DND-41 (cell line): ENCODE measurements around the gene PDE1A.

Experiments
- ATAC-seq: fragments of 200-7000 bp; cut with Tn5 transposase; 3 replicates; pipeline ENCODE4 v1.9.1; 2021; ENCODE audit warnings: low read depth; ENCODE audit not compliant: insufficient read depth
- DNase-seq: peaks from one replicate; pipeline ENCODE4 v3.0.0-alpha.2; 2020
- H2AFZ ChIP-seq: 2 replicates; pipeline ENCODE4 v1.6.0; 2012; ENCODE audit warnings: low read depth, low read length
- H3K27ac ChIP-seq: 2 replicates; pipeline ENCODE4 v1.5.1; 2012; ENCODE audit warnings: low read length, inconsistent platforms
- H3K27me3 ChIP-seq: fragments of 200-600 bp; sonication (generic); 2 replicates; pipeline ENCODE4 v1.6.0; 2012; ENCODE audit warnings: low read length, mild to moderate bottlenecking, inconsistent platforms; ENCODE audit not compliant: insufficient read depth, poor library complexity
- H3K36me3 ChIP-seq: 2 replicates; pipeline ENCODE4 v1.5.1; 2012; ENCODE audit warnings: low read length, inconsistent platforms; ENCODE audit not compliant: insufficient read depth
- H3K4me1 ChIP-seq: 2 replicates; pipeline ENCODE4 v1.5.1; 2012; ENCODE audit warnings: mild to moderate bottlenecking, low read length; ENCODE audit not compliant: insufficient read depth
- H3K4me2 ChIP-seq: 2 replicates; pipeline ENCODE4 v1.6.0; 2012; ENCODE audit warnings: mild to moderate bottlenecking, moderate library complexity, low read length, inconsistent platforms; ENCODE audit not compliant: insufficient read depth
- H3K4me3 ChIP-seq, 2 experiments: fragments of 200-600 bp in 1 of 2; shearing (Covaris generic) in 1 of 2; 2 replicates each; pipeline ENCODE4 v1.5.1; 2012 to 2016; ENCODE audit warnings: inconsistent platforms in 2 of 2, low read length in 2 of 2, mild to moderate bottlenecking in 2 of 2, low read depth in 1 of 2, moderate library complexity in 1 of 2
- H3K79me2 ChIP-seq: 2 replicates; pipeline ENCODE4 v1.6.0; 2012; ENCODE audit warnings: low read length, inconsistent platforms; ENCODE audit not compliant: insufficient read depth
- H3K9ac ChIP-seq: 2 replicates; pipeline ENCODE4 v1.6.0; 2012; ENCODE audit warnings: low read depth, mild to moderate bottlenecking, inconsistent platforms, low read length, moderate library complexity
- H3K9me3 ChIP-seq: 2 replicates; pipeline ENCODE4 v1.5.1; 2012; ENCODE audit warnings: low read length, moderate library complexity, mild to moderate bottlenecking, inconsistent platforms; ENCODE audit not compliant: insufficient read depth, severe bottlenecking
- H4K20me1 ChIP-seq: 2 replicates; pipeline ENCODE4 v1.6.0; 2012; ENCODE audit warnings: low read length; ENCODE audit not compliant: insufficient read depth
- EZH2 ChIP-seq: IDR thresholded peaks from 3 replicates; pipeline ENCODE4 v1.6.1; 2012; ENCODE audit warnings: borderline replicate concordance, low read depth, mild to moderate bottlenecking, moderate library complexity, low read length, inconsistent platforms; ENCODE audit not compliant: severe bottlenecking
- TF ChIP-seq, protein P1 (sequence below): IDR thresholded peaks from 2 replicates; pipeline ENCODE4 v1.5.1; 2012; ENCODE audit warnings: borderline replicate concordance, low read length, moderate library complexity, mild to moderate bottlenecking; ENCODE audit not compliant: poor library complexity, severe bottlenecking; ENCODE audit errors: extremely low read depth

The PDE1A gene

DNA sequence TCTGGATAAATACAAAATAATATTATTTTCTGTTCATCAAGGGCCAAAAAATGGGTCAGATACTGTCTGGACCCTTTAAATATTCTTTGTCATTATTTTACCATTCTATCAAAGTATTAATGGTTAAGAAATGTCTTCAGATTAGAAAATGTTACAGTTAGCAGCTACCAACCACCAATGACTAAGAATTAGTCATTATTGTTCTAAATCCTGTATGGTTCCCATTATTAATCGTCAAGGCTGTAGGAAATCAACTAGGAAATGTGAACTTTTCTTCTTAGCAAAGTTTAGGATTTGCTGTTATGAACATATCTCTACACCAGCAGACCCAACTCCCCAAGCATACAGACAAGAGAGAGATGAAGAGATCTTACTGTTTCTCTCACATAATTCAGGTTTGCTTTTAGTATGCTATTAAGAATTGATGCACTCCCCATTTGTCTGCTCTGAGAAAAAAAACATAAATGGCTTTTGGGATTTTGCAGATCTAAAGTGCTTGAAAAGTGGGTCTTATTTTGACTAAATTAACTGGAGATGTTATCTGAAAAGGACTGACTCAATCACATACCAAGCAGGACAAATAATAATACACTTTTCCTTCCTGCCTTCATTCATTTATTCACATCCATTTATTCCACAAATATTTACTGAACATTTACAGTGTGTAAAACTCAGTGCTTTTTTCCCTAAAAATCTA, 293.5 kb downstream of the PDE1A start:
- Histone ChIP-seq H3K79me2 (no peaks in the 10 kb centered on the region), H2AFZ (no peak overlapping the region), H3K4me2 (no peak overlapping the region), H3K4me3 (no peak overlapping the region), H3K4me1 (no peaks in the 10 kb centered on the region), H3K36me3 (no peaks in the 10 kb centered on the region), H4K20me1 (no peaks in the 10 kb centered on the region), H3K27ac (no peak overlapping the region), H3K9me3 (no peaks in the 10 kb centered on the region), H3K27me3 (no peaks in the 10 kb centered on the region), H3K9ac (no peak overlapping the region)
- no peak for ATAC-seq
- no peak for DNase-seq
- TF ChIP-seq EZH2 = no peak
- TF ChIP-seq, protein P1, sequence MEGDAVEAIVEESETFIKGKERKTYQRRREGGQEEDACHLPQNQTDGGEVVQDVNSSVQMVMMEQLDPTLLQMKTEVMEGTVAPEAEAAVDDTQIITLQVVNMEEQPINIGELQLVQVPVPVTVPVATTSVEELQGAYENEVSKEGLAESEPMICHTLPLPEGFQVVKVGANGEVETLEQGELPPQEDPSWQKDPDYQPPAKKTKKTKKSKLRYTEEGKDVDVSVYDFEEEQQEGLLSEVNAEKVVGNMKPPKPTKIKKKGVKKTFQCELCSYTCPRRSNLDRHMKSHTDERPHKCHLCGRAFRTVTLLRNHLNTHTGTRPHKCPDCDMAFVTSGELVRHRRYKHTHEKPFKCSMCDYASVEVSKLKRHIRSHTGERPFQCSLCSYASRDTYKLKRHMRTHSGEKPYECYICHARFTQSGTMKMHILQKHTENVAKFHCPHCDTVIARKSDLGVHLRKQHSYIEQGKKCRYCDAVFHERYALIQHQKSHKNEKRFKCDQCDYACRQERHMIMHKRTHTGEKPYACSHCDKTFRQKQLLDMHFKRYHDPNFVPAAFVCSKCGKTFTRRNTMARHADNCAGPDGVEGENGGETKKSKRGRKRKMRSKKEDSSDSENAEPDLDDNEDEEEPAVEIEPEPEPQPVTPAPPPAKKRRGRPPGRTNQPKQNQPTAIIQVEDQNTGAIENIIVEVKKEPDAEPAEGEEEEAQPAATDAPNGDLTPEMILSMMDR = no peak

DNA sequence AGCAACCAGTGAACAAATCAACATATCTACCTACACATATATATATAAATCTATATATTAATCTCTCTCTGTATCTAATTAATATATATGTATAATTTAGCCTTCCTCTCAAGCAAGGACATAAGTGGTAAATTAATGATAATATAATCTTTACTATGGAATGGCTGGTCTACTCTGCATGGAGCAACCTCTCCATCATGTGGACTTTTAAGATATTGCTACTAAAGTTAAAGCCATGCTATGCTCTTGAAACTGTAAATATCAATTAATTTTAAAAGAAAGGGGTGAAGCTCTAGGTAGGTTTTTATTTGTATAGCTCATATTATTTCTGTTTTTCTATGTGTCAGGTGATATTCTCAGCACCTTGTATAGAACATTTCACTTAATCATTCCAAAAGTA, 294.2 kb downstream of the PDE1A start:
- Histone ChIP-seq H3K4me1 (no peaks in the 10 kb centered on the region), H3K9ac (no peak overlapping the region), H2AFZ (no peak overlapping the region), H3K36me3 (no peaks in the 10 kb centered on the region), H4K20me1 (no peaks in the 10 kb centered on the region), H3K4me3 (no peak overlapping the region), H3K9me3 (no peaks in the 10 kb centered on the region), H3K27ac (no peak overlapping the region), H3K4me2 (no peak overlapping the region), H3K27me3 (no peaks in the 10 kb centered on the region), H3K79me2 (no peaks in the 10 kb centered on the region)
- TF ChIP-seq, protein P1 = no peak
- no peak for TF ChIP-seq EZH2
- ATAC-seq (no peak), DNase-seq (no peak)

DNA sequence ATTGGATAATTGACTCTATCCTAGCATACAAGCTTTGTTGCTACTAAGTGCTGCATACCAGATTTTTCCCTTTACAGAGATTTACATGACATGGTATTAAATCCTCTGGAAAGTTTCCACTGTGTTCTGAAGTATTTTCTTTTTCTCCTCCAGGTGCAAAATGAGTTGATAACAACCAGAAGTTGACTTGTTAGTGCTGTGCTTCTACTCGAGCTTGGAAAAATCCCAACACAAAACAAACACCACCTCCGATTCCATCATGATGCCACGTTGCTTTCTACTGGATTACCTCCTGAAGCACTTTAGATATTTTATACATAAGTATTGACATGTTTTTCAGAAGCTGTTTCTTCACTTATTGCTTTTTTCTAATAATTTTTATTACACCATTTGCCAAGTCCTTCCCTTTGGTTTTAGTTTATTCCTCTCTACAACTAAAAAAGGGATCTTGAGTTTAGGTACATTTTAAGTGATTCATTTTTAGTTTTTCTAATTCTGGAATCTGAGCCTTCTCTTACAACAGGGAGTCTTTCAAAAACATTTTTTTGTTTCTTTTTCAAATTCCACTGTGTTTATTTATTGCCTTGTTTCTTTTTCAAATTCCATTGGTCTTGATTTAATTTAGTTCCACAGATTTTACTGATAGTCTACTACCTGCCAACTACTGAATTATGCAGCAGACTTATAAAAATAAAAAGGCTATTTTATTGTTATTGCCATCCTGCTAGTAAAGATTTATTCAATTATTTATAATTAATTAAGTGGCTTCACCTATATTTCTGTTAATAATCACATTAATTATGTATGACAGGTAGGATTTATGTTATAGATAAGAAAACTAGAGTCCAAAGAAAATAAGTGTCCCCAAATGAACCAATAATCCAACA, 297.8 kb downstream of the PDE1A start:
- no peaks in the 10 kb centered on the region for H3K9me3 ChIP-seq
- no peaks in the 10 kb centered on the region for H3K79me2 ChIP-seq
- no peak overlapping the region for H3K9ac ChIP-seq
- H3K27me3 ChIP-seq = no peaks in the 10 kb centered on the region
- no peak overlapping the region for H3K27ac ChIP-seq
- no peaks in the 10 kb centered on the region for H4K20me1 ChIP-seq
- ATAC-seq (no peak), DNase-seq (no peak)
- H3K4me3 ChIP-seq = no peak overlapping the region
- H3K36me3 ChIP-seq = no peaks in the 10 kb centered on the region
- H3K4me1 ChIP-seq = no peaks in the 10 kb centered on the region
- H3K4me2 ChIP-seq = no peak overlapping the region
- TF ChIP-seq, protein P1 = no peak
- no peak for TF ChIP-seq EZH2
- H2AFZ ChIP-seq = no peak overlapping the region
